Ishikawa (cell line): ENCODE measurements around the gene RPGR.

ENCODE experiments used
- CEBPB ChIP-seq: IDR thresholded peaks from 2 replicates; pipeline ENCODE4 v1.6.1; 2012
- CREB1 ChIP-seq: IDR thresholded peaks from 2 replicates; pipeline ENCODE4 v1.6.1; 2012; ENCODE audit warnings: low read depth
- EGR1 ChIP-seq: IDR thresholded peaks from 2 replicates; pipeline ENCODE4 v1.6.1; 2012
- EP300 ChIP-seq: IDR thresholded peaks from 2 replicates; pipeline ENCODE4 v1.6.1; 2012; ENCODE audit warnings: borderline replicate concordance
- FOXM1 ChIP-seq: IDR thresholded peaks from 2 replicates; pipeline ENCODE4 v1.6.1; 2012; ENCODE audit warnings: low read depth, borderline replicate concordance
- NFIC ChIP-seq: IDR thresholded peaks from 2 replicates; pipeline ENCODE4 v1.6.1; 2012
- RAD21 ChIP-seq: IDR thresholded peaks from 2 replicates; pipeline ENCODE4 v1.6.1; 2012; ENCODE audit warnings: low read depth
- TAF1 ChIP-seq: IDR thresholded peaks from 2 replicates; pipeline ENCODE4 v1.6.1; 2012; ENCODE audit warnings: low read depth, mild to moderate bottlenecking
- TCF12 ChIP-seq: IDR thresholded peaks from 2 replicates; pipeline ENCODE4 v1.6.1; 2012; ENCODE audit warnings: low read depth
- TEAD4 ChIP-seq: IDR thresholded peaks from 2 replicates; pipeline ENCODE4 v1.6.1; 2012
- USF1 ChIP-seq: IDR thresholded peaks from 2 replicates; pipeline ENCODE4 v1.6.1; 2012
- YY1 ChIP-seq: IDR thresholded peaks from 2 replicates; pipeline ENCODE4 v1.6.1; 2012; ENCODE audit warnings: low read depth
- ZBTB7A ChIP-seq: IDR thresholded peaks from 2 replicates; pipeline ENCODE4 v1.6.1; 2012; ENCODE audit warnings: low read depth
- TF ChIP-seq, protein P1 (sequence below): IDR thresholded peaks from 2 replicates; pipeline ENCODE4 v1.6.1; 2012
- TF ChIP-seq, protein P2 (sequence below): IDR thresholded peaks from 2 replicates; pipeline ENCODE4 v1.6.1; 2012; ENCODE audit warnings: low read depth, mild to moderate bottlenecking

Gene RPGR

DNA sequence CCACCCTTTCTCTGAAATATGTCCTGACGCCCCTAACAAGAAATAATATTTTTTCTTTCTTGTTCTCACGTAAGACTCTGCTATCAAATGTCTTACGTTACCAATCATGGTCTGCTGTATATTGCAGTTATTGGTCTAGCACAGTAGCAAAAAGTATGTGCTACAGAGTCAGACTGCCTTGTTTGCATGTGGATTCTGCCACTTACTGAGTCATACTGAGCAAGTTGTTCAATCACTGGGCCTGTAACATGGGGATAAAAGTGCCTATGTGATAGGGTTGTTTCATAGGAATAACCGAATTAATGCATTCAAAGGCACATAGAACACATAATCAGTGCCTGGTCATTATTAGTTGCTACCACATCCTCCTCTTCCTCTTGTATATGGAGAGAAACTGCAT lies 14.1 kb downstream of the RPGR start:
- TF ChIP-seq TEAD4, result no peak
- TF ChIP-seq, protein P1, sequence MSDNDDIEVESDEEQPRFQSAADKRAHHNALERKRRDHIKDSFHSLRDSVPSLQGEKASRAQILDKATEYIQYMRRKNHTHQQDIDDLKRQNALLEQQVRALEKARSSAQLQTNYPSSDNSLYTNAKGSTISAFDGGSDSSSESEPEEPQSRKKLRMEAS, result no peak
- TF ChIP-seq, protein P2, sequence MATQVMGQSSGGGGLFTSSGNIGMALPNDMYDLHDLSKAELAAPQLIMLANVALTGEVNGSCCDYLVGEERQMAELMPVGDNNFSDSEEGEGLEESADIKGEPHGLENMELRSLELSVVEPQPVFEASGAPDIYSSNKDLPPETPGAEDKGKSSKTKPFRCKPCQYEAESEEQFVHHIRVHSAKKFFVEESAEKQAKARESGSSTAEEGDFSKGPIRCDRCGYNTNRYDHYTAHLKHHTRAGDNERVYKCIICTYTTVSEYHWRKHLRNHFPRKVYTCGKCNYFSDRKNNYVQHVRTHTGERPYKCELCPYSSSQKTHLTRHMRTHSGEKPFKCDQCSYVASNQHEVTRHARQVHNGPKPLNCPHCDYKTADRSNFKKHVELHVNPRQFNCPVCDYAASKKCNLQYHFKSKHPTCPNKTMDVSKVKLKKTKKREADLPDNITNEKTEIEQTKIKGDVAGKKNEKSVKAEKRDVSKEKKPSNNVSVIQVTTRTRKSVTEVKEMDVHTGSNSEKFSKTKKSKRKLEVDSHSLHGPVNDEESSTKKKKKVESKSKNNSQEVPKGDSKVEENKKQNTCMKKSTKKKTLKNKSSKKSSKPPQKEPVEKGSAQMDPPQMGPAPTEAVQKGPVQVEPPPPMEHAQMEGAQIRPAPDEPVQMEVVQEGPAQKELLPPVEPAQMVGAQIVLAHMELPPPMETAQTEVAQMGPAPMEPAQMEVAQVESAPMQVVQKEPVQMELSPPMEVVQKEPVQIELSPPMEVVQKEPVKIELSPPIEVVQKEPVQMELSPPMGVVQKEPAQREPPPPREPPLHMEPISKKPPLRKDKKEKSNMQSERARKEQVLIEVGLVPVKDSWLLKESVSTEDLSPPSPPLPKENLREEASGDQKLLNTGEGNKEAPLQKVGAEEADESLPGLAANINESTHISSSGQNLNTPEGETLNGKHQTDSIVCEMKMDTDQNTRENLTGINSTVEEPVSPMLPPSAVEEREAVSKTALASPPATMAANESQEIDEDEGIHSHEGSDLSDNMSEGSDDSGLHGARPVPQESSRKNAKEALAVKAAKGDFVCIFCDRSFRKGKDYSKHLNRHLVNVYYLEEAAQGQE, result no peak
- TF ChIP-seq NFIC, result no peak
- TF ChIP-seq ZBTB7A, result no peak
- TF ChIP-seq RAD21, result no peak
- no peak for TF ChIP-seq FOXM1
- TF ChIP-seq TCF12, result no peak
- TF ChIP-seq CEBPB, result no peak
- TF ChIP-seq TAF1, result no peak
- TF ChIP-seq EGR1, result no peak
- TF ChIP-seq CREB1, result no peak
- TF ChIP-seq USF1, result no peak
- TF ChIP-seq EP300, result no peak
- TF ChIP-seq YY1, result no peak

DNA sequence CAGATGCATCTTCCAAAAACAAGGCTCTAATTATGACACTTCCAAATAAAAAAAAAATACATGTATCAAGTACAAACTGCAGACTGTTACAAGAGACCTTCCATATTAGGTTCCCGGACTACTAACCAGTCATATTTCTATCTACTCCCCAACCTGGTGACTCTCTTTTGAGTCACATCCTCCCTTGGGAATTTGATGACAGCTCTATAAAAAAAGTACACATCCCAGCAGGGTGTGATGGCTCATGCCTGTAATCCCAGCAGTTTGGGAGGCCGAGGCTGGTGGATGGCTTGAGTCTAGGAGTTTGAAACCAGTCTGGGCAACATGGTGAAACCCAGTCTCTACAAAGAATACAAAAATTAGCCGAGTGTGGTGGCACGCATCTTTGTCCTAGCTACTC lies 14.9 kb downstream of the RPGR start:
- no peak for TF ChIP-seq YY1
- no peak for TF ChIP-seq EGR1
- no peak for TF ChIP-seq CREB1
- TF ChIP-seq RAD21, result no peak
- no peak for TF ChIP-seq USF1
- no peak for TF ChIP-seq TCF12
- TF ChIP-seq TAF1, result no peak
- TF ChIP-seq TEAD4, result no peak
- TF ChIP-seq, protein P2, result no peak
- no peak for TF ChIP-seq ZBTB7A
- TF ChIP-seq, protein P1, result no peak
- TF ChIP-seq CEBPB, result no peak
- no peak for TF ChIP-seq FOXM1
- no peak for TF ChIP-seq NFIC
- TF ChIP-seq EP300, result no peak

- TF ChIP-seq CREB1 (no peak), RAD21 (no peak), CEBPB (no peak), EP300 (no peak), USF1 (no peak), TEAD4 (no peak), NFIC (no peak), FOXM1 (no peak), ZBTB7A (no peak)
- TF ChIP-seq, protein P1, result no peak
- TF ChIP-seq, protein P2, result no peak
Observed at GRCh38 chrX:38311743-38312142, 15.6 kb downstream of the RPGR start.

GRCh38 chrX:38305971-38306370 lies 21.3 kb downstream of the RPGR start:
- TF ChIP-seq YY1 (no peak), EGR1 (no peak), EP300 (no peak), USF1 (no peak), TCF12 (no peak), CEBPB (no peak), TAF1 (no peak), RAD21 (no peak), NFIC (no peak), FOXM1 (no peak), ZBTB7A (no peak), TEAD4 (no peak), CREB1 (no peak)
- TF ChIP-seq, protein P2, result no peak
- TF ChIP-seq, protein P1, result no peak
